Fibroblast of villous mesenchyme (primary cell): Measurements from ENCODE around the gene KLHL15. TPM values are rescaled to one million over a fixed set of nuclear protein-coding genes. Genes with fewer than 3 reads are reported as not detected.

Experiments used
- DNase-seq: peaks from one replicate; pipeline ENCODE4 v3.0.0-alpha.2; 2010; ENCODE audit warnings: low read depth
- H3K4me3 ChIP-seq: 2 replicates; pipeline ENCODE4 v1.5.1; 2011; ENCODE audit warnings: low read depth, mild to moderate bottlenecking, low read length
- total RNA-seq: library from RNA; depleted of rRNA; stranded (reverse); fragments of >200 nt; gene quantifications from 2 replicates; pipeline ENCODE4 v1.2.3, GENCODE V29; 2012
- TF ChIP-seq, protein P1 (sequence below): IDR thresholded peaks from 2 replicates; pipeline ENCODE4 v1.5.1; 2012; ENCODE audit warnings: low read depth, mild to moderate bottlenecking, low read length; ENCODE audit not compliant: insufficient read depth

The KLHL15 gene
- total RNA-seq, 1 donor = 12.5 TPM

DNA sequence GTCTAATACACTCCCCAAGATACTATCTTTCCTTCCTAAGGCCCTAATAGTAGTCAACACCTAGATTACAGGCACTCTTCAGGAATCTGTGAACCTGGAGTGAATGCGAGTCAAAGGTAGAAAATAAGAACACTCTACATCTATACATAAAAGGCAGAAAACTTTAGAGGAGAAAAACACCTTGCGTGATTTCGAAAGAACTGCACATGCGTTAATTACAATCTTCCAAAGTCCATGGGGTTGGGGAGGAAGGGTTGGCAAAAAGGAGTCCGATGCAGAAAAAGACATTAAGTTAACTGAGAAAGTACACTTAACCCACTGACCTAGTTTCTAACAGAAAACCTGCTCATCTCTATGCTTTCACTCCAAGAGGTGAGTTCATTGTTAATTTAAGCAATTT is 27.3 kb downstream of the KLHL15 start:
- no peak for DNase-seq
- H3K4me3 ChIP-seq = no peak overlapping the region
- TF ChIP-seq, protein P1, sequence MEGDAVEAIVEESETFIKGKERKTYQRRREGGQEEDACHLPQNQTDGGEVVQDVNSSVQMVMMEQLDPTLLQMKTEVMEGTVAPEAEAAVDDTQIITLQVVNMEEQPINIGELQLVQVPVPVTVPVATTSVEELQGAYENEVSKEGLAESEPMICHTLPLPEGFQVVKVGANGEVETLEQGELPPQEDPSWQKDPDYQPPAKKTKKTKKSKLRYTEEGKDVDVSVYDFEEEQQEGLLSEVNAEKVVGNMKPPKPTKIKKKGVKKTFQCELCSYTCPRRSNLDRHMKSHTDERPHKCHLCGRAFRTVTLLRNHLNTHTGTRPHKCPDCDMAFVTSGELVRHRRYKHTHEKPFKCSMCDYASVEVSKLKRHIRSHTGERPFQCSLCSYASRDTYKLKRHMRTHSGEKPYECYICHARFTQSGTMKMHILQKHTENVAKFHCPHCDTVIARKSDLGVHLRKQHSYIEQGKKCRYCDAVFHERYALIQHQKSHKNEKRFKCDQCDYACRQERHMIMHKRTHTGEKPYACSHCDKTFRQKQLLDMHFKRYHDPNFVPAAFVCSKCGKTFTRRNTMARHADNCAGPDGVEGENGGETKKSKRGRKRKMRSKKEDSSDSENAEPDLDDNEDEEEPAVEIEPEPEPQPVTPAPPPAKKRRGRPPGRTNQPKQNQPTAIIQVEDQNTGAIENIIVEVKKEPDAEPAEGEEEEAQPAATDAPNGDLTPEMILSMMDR = no peak

DNA sequence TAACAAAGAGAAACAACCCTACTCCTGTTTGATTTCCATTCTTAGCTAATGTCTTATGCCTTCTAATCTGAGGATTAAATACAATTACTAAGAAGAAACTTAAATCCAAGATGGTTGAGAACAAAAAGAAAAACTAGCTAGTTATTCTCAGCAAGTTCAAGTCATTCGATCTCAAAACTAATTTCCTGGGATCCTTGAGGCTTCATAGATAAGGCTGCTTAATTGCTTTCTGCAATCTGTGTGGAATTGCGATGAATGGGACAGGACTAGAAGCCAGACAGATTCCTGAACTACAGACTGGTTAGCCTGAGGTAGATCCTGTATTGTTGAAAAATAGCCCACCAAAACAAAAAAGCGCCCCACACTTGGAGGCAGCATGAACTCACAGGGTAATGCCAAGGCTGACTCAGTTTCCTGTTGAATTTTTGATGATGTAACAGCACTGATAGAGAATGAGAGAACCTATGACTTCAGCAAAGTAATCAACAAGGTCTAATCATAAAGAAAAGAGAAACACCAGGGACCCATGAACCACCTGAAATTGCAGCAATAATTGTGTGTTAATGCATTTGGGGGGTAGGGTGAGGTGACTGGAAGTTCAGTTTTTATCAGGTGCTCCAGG is 33.9 kb downstream of the KLHL15 start:
- DNase-seq = no peak
- TF ChIP-seq, protein P1 = no peak
- no peak overlapping the region for H3K4me3 ChIP-seq

DNA sequence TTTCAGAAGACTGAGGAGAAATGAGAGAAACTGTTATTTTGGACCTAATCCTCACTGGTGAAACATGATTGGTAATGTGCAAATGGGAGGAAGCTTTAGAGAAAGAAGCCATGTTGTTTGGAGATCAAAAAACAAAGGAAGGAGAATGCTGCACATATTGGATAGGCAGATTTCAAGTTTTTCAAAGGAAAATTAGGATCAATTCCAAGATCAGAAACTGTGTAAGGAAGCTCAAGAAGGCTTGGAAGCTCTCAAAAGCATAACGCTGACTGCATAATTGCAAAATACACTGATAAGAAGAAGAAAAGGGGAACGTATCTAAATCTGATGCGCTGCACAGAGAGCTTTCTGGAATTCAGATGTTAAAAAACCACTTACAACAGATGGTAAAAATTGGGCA is 34.6 kb downstream of the KLHL15 start:
- TF ChIP-seq, protein P1 = no peak
- no peak for DNase-seq
- H3K4me3 ChIP-seq = no peak overlapping the region

DNA sequence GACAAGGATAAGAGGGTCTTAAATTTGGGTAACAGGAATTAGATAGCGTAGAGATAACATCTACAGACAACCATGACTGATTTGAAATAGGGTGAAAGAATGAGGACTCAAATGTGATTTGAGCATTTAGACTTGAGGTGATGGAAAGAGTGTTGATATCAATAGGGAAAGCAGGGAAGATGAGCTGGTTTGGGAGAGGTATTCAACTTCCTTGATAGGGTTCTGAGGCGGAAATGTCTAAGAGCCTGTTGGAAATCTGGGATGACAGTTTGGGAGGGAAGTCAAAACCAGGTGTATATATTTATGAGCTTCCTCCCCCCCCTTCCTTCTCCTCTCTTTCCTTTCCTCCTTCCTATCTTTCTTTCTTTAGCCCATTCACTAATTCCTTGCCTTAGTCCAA is 36.5 kb downstream of the KLHL15 start:
- no peak overlapping the region for H3K4me3 ChIP-seq
- no peak for DNase-seq
- TF ChIP-seq, protein P1 = no peak

DNA sequence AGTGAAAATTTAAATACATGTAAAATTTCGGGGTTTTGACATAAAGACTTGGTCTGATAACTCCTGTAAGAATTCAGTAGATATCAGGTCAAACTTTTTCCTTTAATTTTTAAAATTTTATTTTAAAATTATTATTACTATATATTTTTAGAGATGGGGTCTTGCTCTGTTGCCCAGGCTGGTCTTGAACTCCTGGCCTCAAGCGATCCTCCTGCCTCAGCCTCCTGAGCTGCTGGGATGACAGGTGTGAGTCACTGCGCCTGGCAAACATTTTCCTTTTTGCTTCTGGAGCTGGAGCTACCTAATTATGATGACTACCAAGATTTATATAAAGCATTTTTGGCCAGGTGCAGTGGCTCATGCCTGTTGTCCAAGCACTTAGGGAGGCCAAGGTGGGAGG is 37.3 kb downstream of the KLHL15 start:
- TF ChIP-seq, protein P1 = no peak
- no peak overlapping the region for H3K4me3 ChIP-seq
- no peak for DNase-seq

DNA sequence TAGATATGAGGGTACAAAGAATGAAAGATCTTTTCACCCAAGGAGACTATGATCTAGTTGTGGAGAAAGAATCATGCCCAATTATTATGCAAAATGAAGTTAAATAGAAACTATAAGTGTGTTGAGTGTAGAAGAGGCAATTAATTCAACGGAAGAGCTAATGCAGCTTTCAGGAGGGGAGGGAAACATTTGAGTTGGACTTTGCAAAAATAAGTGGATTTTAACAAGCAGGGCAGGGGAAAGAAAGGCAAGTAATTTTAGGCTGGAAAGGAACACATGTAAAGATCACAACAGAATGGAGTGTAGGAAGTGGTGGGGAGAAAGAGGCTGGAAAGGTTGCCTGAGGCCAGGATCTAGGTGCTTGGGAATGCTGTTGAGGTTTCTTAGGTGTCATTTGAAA is 44.1 kb downstream of the KLHL15 start:
- TF ChIP-seq, protein P1 = no peak
- no peak for DNase-seq
- H3K4me3 ChIP-seq = no peak overlapping the region

DNA sequence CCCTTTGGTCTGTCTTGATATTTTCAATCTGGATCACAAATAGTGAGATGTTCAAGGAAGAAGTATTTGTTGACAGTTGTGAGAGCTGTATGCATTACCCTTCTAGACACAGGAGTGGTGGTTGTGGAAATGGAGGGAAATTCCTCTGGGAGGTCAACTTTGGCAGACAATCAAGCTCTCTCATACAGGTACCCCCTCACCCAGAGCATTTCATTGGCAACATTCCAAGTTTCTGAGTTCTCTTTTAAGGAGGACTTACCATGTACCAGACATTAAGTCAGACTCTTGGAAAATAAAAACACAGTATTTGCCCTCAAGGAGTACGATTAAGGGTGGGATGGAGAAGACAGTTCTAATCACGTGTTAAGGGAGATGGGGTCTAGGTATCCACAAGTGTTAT is 45.3 kb downstream of the KLHL15 start:
- DNase-seq = no peak
- TF ChIP-seq, protein P1 = no peak
- H3K4me3 ChIP-seq = no peak overlapping the region
